HG03280 (cell line): Measurements from ENCODE around the gene SERPINA12.
"Not testable (repeated sequence)": the region's sequence is repeated elsewhere in the genome, so short reads cannot be mapped to it uniquely, and the experiment has no call there.

Source experiments
- ATAC-seq: cut with Tn5 transposase; IDR thresholded peaks from one replicate; pipeline ENCODE4 v1.9.1; 2021; ENCODE audit warnings: mild to moderate bottlenecking, moderate library complexity; ENCODE audit not compliant: unreplicated experiment

Gene SERPINA12

GRCh38 chr14:94538070-94538740, 28.9 kb upstream of the SERPINA12 start:
- ATAC-seq, result no peak

GRCh38 chr14:94536836-94537235, 27.6 kb upstream of the SERPINA12 start:
- no peak for ATAC-seq

- no peak for ATAC-seq
Observed at GRCh38 chr14:94535506-94535905, 26.2 kb upstream of the SERPINA12 start.

GRCh38 chr14:94532447-94532846, 23.2 kb upstream of the SERPINA12 start:
- ATAC-seq, result no peak

GRCh38 chr14:94531187-94531586, 21.9 kb upstream of the SERPINA12 start:
- ATAC-seq, result no peak

GRCh38 chr14:94524093-94524492, 14.8 kb upstream of the SERPINA12 start:
- no peak for ATAC-seq

GRCh38 chr14:94523265-94523664, 14.0 kb upstream of the SERPINA12 start:
- no peak for ATAC-seq

GRCh38 chr14:94522115-94522724, 13.0 kb upstream of the SERPINA12 start:
- ATAC-seq, result no peak

GRCh38 chr14:94521375-94522114, 12.3 kb upstream of the SERPINA12 start:
- ATAC-seq, result no peak

- ATAC-seq, result no peak
Observed at GRCh38 chr14:94517641-94518257, 8.5 kb upstream of the SERPINA12 start.

GRCh38 chr14:94517248-94517640, 8.0 kb upstream of the SERPINA12 start:
- ATAC-seq, result no peak

- no peak for ATAC-seq
Observed at GRCh38 chr14:94515856-94516255, 6.6 kb upstream of the SERPINA12 start.

- no peak for ATAC-seq
Observed at GRCh38 chr14:94515426-94515825, 6.2 kb upstream of the SERPINA12 start.

- no peak for ATAC-seq
Observed at GRCh38 chr14:94514351-94514750, 5.1 kb upstream of the SERPINA12 start.

GRCh38 chr14:94510481-94510880, 1.2 kb upstream of the SERPINA12 start:
- ATAC-seq, result not testable (repeated sequence)

GRCh38 chr14:94505641-94506040, 3.6 kb downstream of the SERPINA12 start:
- ATAC-seq, result no peak

- no peak for ATAC-seq
Observed at GRCh38 chr14:94505206-94505605, 4.1 kb downstream of the SERPINA12 start.

- no peak for ATAC-seq
Observed at GRCh38 chr14:94501588-94502516, 7.4 kb downstream of the SERPINA12 start.

GRCh38 chr14:94500264-94500663, 9.0 kb downstream of the SERPINA12 start:
- no peak for ATAC-seq

GRCh38 chr14:94499673-94500072, 9.6 kb downstream of the SERPINA12 start:
- no peak for ATAC-seq

GRCh38 chr14:94498215-94498614, 11.1 kb downstream of the SERPINA12 start:
- no peak for ATAC-seq
